ENCODE results near the gene S100A14. TPM values are rescaled to one million over a fixed set of nuclear protein-coding genes. Genes with fewer than 3 reads are reported as not detected.

S100A14 gene
- total and polyA plus RNA-seq, 2 of the 13 experiments (the other 11 are each of a cell fraction or from before 2014, with no cell fraction given), result 1.4 to 7.7 TPM

- no peak for TF ChIP-seq ZNF567 (CRISPR knock-in tag; IDR thresholded peaks at IDR 0.05; ENCODE audit: borderline replicate concordance)
- TF ChIP-seq ZNF335 (CRISPR knock-in tag; IDR thresholded peaks at IDR 0.05), result no peak
- TF ChIP-seq NR2F6 (IDR thresholded peaks at IDR 0.05), result no peak
- no peak for TF ChIP-seq NR2F6 (CRISPR knock-in tag; IDR thresholded peaks at IDR 0.05)
- TF ChIP-seq EED (CRISPR knock-in tag; IDR thresholded peaks at IDR 0.05), result no peak
- TF ChIP-seq SMYD3 (CRISPR knock-in tag; IDR thresholded peaks at IDR 0.05), result no peak
- TF ChIP-seq, protein P1, sequence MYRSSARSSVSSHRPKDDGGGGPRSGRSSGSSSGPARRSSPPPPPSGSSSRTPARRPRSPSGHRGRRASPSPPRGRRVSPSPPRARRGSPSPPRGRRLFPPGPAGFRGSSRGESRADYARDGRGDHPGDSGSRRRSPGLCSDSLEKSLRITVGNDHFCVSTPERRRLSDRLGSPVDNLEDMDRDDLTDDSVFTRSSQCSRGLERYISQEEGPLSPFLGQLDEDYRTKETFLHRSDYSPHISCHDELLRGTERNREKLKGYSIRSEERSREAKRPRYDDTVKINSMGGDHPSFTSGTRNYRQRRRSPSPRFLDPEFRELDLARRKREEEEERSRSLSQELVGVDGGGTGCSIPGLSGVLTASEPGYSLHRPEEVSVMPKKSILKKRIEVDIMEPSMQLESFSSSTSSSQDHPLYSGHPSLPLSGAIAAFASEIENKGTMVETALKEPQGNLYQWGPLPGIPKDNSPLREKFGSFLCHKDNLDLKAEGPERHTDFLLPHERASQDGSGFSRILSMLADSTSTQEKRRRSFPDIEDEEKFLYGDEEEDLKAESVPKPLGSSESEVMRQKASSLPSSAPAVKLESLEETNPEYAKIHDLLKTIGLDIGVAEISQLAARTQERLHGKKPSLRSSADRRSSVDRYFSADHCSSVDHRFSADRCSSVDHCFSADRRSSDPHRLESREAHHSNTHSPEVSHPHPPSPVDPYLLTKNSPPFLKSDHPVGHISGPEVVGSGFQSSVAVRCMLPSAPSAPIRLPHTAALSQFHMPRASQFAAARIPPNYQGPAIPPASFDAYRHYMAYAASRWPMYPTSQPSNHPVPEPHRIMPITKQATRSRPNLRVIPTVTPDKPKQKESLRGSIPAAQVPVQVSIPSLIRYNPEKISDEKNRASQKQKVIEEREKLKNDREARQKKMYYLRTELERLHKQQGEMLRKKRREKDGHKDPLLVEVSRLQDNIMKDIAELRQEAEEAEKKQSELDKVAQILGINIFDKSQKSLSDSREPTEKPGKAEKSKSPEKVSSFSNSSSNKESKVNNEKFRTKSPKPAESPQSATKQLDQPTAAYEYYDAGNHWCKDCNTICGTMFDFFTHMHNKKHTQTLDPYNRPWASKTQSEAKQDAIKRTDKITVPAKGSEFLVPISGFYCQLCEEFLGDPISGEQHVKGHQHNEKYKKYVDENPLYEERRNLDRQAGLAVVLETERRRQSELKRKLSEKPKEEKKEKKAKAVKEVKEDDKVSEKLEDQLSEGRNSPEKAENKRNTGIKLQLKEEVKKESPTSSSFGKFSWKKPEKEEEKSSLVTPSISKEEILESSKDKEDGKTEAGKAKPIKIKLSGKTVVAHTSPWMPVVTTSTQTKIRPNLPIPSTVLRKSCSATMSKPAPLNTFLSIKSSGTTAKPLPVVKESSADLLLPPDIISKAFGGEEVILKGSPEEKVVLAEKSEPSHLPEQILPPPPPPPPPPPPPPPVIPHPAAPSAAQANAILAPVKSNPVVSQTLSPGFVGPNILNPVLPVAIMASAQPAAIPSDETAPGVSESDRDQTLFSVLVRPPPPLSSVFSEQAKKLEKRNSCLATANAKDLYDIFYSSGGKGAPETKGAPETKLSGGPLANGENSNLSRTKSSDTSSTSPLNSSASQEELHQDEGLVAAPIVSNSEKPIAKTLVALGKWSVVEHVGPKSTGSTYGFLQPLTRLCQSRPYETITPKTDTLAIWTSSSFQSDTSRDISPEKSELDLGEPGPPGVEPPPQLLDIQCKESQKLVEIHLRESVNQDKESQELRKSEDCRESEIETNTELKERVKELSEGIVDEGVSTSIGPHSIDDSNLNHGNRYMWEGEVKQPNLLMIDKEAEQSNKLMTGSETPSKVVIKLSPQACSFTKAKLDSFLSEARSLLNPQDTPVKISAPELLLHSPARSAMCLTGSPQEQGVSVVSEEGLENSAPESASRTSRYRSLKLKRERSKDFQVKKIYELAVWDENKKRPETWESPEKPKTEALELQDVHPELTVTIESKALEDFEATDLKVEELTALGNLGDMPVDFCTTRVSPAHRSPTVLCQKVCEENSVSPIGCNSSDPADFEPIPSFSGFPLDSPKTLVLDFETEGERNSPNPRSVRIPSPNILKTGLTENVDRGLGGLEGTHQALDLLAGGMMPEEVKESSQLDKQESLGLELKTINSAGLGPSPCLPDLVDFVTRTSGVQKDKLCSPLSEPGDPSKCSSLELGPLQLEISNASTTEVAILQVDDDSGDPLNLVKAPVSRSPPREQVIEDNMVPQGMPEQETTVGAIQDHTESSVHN (CRISPR knock-in tag; IDR thresholded peaks at IDR 0.05), result no peak
- no peak for TF ChIP-seq CBX1 (IDR thresholded peaks at IDR 0.05; ENCODE audit: low read depth)
- no peak for TF ChIP-seq RFX1 (IDR thresholded peaks at IDR 0.05)
- TF ChIP-seq SOX5 (CRISPR knock-in tag; IDR thresholded peaks at IDR 0.05; ENCODE audit: borderline replicate concordance), result no peak
- TF ChIP-seq NR1H2 (CRISPR knock-in tag; IDR thresholded peaks at IDR 0.05; ENCODE audit: borderline replicate concordance, low read depth), result no peak
- TF ChIP-seq ZMYM4 (CRISPR knock-in tag; IDR thresholded peaks at IDR 0.05), result no peak; the same call in 1 of the 2 replicates
- no peak for TF ChIP-seq RELA (CRISPR knock-in tag; IDR thresholded peaks at IDR 0.05)
- no peak for TF ChIP-seq ZKSCAN1 (IDR thresholded peaks at IDR 0.05; ENCODE audit: low read length)
- TF ChIP-seq, protein P2, sequence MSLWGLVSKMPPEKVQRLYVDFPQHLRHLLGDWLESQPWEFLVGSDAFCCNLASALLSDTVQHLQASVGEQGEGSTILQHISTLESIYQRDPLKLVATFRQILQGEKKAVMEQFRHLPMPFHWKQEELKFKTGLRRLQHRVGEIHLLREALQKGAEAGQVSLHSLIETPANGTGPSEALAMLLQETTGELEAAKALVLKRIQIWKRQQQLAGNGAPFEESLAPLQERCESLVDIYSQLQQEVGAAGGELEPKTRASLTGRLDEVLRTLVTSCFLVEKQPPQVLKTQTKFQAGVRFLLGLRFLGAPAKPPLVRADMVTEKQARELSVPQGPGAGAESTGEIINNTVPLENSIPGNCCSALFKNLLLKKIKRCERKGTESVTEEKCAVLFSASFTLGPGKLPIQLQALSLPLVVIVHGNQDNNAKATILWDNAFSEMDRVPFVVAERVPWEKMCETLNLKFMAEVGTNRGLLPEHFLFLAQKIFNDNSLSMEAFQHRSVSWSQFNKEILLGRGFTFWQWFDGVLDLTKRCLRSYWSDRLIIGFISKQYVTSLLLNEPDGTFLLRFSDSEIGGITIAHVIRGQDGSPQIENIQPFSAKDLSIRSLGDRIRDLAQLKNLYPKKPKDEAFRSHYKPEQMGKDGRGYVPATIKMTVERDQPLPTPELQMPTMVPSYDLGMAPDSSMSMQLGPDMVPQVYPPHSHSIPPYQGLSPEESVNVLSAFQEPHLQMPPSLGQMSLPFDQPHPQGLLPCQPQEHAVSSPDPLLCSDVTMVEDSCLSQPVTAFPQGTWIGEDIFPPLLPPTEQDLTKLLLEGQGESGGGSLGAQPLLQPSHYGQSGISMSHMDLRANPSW (CRISPR knock-in tag; IDR thresholded peaks at IDR 0.05; ENCODE audit: borderline replicate concordance), result no peak
- no peak for TF ChIP-seq SRY (CRISPR knock-in tag; IDR thresholded peaks at IDR 0.05)
- TF ChIP-seq ZNF614 (CRISPR knock-in tag; IDR thresholded peaks at IDR 0.05; ENCODE audit: borderline replicate concordance), result no peak
- no peak for TF ChIP-seq CENPX (CRISPR knock-in tag; IDR thresholded peaks at IDR 0.05)
- TF ChIP-seq ZNF143 (CRISPR knock-in tag; IDR thresholded peaks at IDR 0.05), result no peak
- no peak for TF ChIP-seq HMG20B (CRISPR knock-in tag; conservative IDR thresholded peaks at IDR 0.05)
Measured at GRCh38 chr1:153627715-153628626, 11.8 kb upstream of the S100A14 start, which contains the start of gene S100A1 (continued).

Data from HepG2 (cell line).